ENCODE results near the gene RSBN1.

DNA sequence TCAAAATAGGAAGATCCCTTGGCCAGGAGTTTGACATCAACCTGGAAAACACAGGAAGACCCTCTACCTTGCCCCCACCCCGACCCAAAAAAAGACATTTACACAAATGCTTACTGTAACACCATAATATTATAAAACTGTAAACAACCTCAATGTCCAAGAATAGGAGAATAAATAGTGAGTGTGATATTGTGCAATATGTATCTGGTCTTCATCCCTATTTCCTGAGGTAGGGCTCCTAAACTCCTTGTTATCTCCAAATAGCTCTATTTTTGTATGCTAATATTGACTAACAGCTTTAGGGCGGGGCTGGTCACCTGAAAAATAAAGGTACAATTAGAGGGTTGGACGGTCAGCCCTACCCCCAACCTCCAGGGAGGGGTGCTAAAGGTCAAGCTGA is 23.5 kb downstream of the RSBN1 start:
- TF ChIP-seq POLR2A (IDR thresholded peaks at IDR 0.05) (no peak), EP300 (IDR thresholded peaks at IDR 0.05) (no peak)
- TF ChIP-seq, protein P1, sequence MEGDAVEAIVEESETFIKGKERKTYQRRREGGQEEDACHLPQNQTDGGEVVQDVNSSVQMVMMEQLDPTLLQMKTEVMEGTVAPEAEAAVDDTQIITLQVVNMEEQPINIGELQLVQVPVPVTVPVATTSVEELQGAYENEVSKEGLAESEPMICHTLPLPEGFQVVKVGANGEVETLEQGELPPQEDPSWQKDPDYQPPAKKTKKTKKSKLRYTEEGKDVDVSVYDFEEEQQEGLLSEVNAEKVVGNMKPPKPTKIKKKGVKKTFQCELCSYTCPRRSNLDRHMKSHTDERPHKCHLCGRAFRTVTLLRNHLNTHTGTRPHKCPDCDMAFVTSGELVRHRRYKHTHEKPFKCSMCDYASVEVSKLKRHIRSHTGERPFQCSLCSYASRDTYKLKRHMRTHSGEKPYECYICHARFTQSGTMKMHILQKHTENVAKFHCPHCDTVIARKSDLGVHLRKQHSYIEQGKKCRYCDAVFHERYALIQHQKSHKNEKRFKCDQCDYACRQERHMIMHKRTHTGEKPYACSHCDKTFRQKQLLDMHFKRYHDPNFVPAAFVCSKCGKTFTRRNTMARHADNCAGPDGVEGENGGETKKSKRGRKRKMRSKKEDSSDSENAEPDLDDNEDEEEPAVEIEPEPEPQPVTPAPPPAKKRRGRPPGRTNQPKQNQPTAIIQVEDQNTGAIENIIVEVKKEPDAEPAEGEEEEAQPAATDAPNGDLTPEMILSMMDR (IDR thresholded peaks at IDR 0.05), result no peak

Data from gastroesophageal sphincter (tissue), 3 donors.